Activated CD8-positive, alpha-beta memory T cell treated with anti-CD3 and anti-CD28 coated beads, Interleukin-2, amount 50 U/mL, for 1 hour (primary cell): ENCODE measurements around the gene TMEM119.
A peak's percentile ranks its signal among the peaks of the same experiment; 100 is the strongest.
"Not testable (repeated sequence)": the region's sequence is repeated elsewhere in the genome, so short reads cannot be mapped to it uniquely, and the experiment has no call there.

Experiments used
- DNase-seq: peaks from one replicate; pipeline ENCODE4 v3.0.0-alpha.2; 2020; ENCODE audit errors: extremely low read depth

The TMEM119 gene

DNA sequence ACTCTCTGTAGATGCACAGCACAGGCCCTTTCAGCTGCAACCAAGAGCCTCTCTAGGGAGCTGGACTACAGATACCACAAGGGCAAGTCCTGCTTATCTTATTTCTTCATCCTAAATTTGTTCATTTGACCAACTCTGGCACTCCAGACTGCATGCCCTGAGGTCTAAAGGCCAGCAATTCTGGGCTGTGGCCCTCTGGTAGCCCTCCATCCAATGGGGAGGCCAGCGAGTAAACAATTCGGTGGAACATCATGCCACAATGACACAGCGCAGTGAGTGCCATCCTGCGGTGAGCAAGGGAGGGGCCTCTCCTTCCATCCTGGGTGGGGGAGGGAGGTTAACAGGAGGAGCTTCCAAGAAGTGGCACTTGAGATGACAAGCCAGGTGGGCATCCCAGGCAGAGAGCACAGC lies 36.5 kb upstream of the TMEM119 start:
- no peak for DNase-seq

GRCh38 chr12:108633534-108634248 lies 35.8 kb upstream of the TMEM119 start, which contains the start of gene SELPLG:
Gene SELPLG, minus strand, starts transcription at chr12:108633894. Its CDS starts 9,587 bp downstream, at chr12:108624307.
- DNase-seq, result peak; percentile 78

DNA sequence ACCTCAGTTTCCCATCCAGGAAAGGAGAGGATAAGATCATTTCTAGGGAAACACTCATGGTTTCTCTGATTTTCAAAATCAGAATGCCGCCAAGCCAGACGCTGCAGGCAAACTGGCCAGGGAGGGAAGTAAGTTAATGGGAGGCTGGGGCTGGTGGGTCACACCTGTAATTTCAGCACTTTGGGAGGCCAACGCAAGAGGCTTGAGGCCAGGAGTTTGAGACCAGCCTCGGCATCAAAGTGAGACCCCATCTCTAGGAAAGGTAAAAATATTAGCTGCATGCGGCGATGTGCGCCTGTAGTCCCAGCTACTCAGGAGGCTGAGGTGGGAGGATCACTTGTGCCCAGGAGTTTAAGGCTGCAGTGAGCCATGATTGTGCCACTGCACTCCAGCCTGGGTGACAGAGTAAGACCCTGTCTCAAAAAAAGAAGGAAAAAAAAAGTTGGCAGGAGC lies 35.2 kb upstream of the TMEM119 start:
- no peak for DNase-seq

DNA sequence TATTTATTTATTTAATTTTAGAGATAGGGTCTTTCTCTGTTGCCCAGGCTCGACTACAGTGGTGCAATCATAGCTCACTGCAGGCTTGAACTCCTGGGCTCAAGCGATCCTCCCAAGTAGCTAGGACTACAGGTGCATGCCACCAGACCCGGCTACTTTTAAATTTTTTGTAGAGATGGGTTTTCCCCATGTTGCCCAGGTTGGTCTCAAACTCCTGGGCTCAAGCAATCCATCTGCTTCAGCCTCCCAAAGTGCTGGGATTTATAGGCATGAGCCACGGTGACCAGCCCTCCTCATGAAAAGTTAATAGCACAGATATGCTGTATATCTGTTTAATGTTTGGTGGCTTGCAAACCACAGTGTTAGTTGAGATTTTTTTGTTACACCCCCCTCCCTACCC lies 33.4 kb upstream of the TMEM119 start:
- not testable (repeated sequence) for DNase-seq

DNA sequence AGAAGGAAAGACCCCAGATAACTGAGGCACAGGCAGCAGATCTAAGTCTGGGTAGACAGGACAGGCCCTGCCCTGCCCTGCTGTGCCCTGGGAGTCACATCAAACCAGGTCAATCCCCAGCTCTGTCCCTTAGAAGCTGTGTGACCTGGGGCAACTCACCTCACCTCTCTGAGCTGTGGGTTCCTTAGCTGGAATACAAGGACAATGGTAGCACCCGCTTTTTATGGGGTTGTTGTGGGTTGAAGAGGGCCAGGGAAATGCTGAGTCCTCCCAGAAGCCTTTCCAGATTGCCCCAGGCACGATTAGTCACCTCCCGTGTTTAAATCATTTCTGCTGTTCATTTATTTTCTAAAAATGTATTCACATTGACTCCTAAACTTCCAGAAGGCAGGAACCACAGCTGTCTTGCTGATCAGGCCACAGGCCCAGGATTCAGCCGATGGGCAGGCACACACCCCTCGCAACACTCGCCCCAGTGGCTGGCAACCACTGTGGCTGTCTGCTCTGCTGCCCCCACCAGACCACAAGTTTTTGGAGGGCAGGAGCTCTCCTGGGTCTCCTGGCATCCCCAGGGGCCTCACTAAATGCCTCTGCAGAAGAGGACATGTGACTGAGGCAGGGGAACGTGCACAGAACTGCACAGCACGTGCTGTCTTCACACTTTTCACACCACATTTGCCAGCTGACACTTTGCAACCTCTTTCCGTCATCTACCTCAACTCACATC lies 32.8 kb upstream of the TMEM119 start:
- DNase-seq, result no peak

GRCh38 chr12:108629824-108630476 lies 32.1 kb upstream of the TMEM119 start:
- no peak for DNase-seq

- no peak for DNase-seq
Measured at GRCh38 chr12:108629151-108629550, 31.3 kb upstream of the TMEM119 start.

DNA sequence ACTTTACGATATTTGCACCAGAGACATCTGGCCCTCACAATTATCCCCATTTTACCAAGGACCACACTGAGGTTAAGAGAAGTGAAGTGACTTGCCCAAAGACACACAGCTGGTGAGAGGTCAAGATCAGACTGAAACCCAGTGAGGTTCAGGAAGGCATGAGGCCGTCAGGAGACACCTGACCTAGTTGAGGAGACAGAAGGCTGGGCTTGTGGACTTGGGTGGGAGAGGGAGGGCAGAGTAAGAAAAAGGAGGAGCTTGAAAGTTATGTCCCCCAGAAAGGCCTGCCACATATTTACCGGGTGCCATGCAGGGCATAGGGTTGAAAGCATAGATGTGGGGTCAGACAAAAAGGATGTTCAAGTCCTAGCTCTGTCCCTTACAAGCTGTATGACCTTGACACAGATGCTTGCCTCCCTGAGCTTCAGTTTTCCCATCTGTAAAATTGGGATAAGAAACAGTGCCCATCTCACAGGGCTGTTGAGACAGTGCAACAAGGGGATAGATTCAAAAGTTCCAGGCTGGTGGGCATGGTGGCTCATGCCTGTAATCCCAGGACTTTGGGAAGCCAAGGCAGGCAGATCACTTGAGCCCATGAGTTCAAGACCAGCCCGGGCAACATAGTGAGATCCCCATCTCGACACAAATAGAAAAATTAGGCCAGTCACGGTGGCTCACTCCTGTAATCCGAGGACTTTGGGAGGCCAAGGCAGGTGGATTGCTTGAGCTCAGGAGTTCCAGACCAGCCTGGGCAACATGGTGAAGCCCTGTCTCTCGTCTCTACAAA lies 29.4 kb upstream of the TMEM119 start:
- no peak for DNase-seq

- no peak for DNase-seq
Measured at GRCh38 chr12:108625228-108625627, 27.3 kb upstream of the TMEM119 start.

DNA sequence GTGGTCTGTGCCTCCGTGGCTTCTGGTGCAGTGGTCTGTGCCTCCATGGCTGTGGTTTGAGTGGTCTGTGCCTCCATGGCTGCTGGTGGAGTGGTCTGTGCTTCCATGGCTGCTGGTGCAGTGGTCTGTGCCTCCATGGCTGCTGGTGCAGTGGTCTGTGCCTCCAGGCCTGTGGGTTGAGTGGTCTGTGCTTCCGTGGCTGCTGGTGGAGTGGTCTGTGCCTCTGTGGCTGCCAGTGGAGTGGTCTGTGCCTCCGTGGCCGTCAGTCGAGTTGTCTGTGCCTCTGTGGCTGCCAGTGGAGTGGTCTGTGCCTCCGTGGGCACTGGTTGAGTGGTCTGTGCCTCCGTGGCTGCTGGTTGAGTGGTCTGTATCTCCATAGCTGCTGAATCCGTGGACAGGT lies 25.7 kb upstream of the TMEM119 start:
- DNase-seq, result no peak

GRCh38 chr12:108622921-108623514 lies 25.1 kb upstream of the TMEM119 start:
- DNase-seq, result no peak

DNA sequence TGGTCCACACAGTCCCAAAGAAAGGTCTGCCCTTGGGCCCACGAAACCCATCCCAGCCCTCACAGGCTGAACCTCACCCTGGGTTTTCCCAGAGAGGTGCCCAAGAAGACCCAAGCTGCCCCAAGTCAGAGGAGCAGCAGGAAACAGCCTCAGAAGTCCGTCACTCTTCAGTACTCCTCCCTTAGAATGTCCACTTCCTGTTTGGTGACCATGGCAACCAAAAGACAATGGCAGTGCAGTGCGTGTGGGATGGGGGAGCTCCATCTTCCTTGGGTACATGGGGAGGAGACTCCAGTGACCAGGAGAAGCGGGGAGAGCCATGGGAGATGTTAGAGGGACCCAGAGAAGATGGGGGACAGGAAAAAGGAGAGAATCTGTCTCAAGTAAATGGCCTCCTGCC lies 24.5 kb upstream of the TMEM119 start:
- no peak for DNase-seq

- DNase-seq, result no peak
Measured at GRCh38 chr12:108621161-108621560, 23.3 kb upstream of the TMEM119 start.

- DNase-seq, result no peak
Measured at GRCh38 chr12:108620236-108620879, 22.5 kb upstream of the TMEM119 start.

- no peak for DNase-seq
Measured at GRCh38 chr12:108619369-108620160, 21.7 kb upstream of the TMEM119 start.

DNA sequence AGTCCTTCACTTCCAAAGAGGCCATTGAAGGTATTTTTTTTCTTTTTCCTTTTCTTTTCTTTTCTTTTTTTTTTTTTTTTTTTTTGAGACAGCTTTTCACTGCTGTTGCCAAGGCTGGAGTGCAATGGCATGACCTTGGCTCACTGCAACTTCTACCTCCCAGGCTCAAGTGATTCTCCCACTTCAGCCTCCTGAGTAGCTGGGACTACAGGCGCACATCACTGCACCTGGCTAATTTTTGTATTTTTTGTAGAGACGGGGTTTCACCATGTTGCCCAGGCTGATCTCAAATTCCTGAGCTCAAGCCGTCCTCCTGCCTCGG lies 21.0 kb upstream of the TMEM119 start:
- DNase-seq, result not testable (repeated sequence)

- DNase-seq, result no peak
Measured at GRCh38 chr12:108618079-108618952, 20.4 kb upstream of the TMEM119 start.

DNA sequence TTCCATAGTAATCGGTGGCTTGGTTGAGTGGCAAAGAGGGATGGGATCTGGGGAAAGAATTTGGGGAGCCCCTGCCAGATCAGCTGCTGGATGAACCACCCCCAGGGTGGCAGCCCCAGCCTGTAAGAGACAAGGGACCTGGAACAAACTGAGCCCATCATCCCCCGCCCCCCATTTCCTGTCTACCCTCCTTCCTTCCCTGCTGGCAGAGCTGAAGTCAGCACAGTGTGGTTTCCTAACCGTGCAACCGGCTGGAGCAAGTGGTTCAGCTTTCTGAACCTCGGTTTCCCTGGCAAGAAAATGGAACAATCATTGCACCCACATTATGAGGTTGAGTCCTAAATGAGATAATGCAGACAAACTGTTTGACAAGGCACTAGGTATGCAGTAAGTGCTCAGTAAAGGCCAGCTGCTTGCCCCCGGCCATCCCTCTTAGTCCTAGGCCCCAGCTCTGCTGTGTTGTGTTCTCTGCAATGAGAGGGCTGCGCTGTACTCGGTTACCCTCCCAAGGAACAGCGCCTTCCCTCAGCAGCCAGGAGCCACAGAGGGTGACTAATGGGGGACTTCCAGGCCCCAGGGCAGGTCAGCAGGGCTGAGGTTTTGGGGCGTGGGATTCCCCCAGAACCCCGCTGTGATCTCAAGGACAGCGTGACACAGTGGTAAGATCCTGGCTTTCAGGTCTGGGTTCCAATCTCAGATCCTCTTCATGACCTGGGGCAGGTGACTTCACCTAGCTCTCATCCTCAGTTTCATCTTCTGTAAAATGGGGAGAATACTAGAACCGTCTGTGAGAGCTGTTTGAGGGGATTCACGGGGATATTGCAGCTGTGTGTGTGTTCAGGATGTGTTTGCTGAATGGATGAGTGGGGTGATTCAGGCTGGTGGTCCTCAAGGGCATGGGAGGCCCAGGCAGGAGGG lies 19.3 kb upstream of the TMEM119 start:
- DNase-seq, result peak; percentile 52
